Mesendoderm (in vitro differentiated cells): ENCODE results near the gene FAF1.

Source experiments
- DNase-seq: peaks from one replicate; pipeline ENCODE4 v3.0.0; 2013
- H2AK5ac ChIP-seq: 2 replicates; pipeline ENCODE4 v1.6.1; 2013; ENCODE audit warnings: low read length, inconsistent platforms
- H2BK120ac ChIP-seq: 2 replicates; pipeline ENCODE4 v1.6.1; 2013; ENCODE audit warnings: low read depth, mild to moderate bottlenecking, low read length, moderate library complexity, mixed read lengths
- H2BK15ac ChIP-seq: replicated peaks from 2 replicates; pipeline ENCODE4 v1.6.1; 2013; ENCODE audit warnings: low read depth, mild to moderate bottlenecking, moderate library complexity
- H2BK5ac ChIP-seq: 2 replicates; pipeline ENCODE4 v1.6.1; 2013; ENCODE audit warnings: low read length, inconsistent platforms
- H3K18ac ChIP-seq: 2 replicates; pipeline ENCODE4 v1.6.1; 2013; ENCODE audit warnings: mild to moderate bottlenecking, low read length, mixed read lengths
- H3K23ac ChIP-seq: one replicate; pipeline ENCODE4 v1.6.1; 2013; ENCODE audit warnings: low read length
- H3K27ac ChIP-seq: 2 replicates; pipeline ENCODE4 v1.5.1; 2013; ENCODE audit warnings: low read depth, mild to moderate bottlenecking, inconsistent platforms, low read length, moderate library complexity
- H3K27me3 ChIP-seq: 2 replicates; pipeline ENCODE4 v1.6.1; 2013; ENCODE audit warnings: low read length, control low read depth, mild to moderate bottlenecking, inconsistent platforms; ENCODE audit not compliant: insufficient read depth, poor library complexity
- H3K36me3 ChIP-seq: 2 replicates; pipeline ENCODE4 v1.6.1; 2013; ENCODE audit warnings: low read length, inconsistent platforms; ENCODE audit not compliant: control insufficient read depth, insufficient read depth
- H3K4ac ChIP-seq: one replicate; pipeline ENCODE4 v1.6.1; 2013; ENCODE audit warnings: low read depth, mild to moderate bottlenecking, low read length, moderate library complexity
- H3K4me1 ChIP-seq: 2 replicates; pipeline ENCODE4 v1.6.1; 2013; ENCODE audit warnings: low read depth, low read length, inconsistent platforms; ENCODE audit not compliant: control insufficient read depth
- H3K4me2 ChIP-seq: 2 replicates; pipeline ENCODE4 v1.6.1; 2013; ENCODE audit warnings: low read length
- H3K4me3 ChIP-seq: 2 replicates; pipeline ENCODE4 v1.5.1; 2013; ENCODE audit warnings: mild to moderate bottlenecking, low read length
- H3K56ac ChIP-seq: one replicate; pipeline ENCODE4 v1.6.1; 2013; ENCODE audit warnings: low read length
- H3K79me1 ChIP-seq: 2 replicates; pipeline ENCODE4 v1.6.1; 2013; ENCODE audit warnings: low read length, inconsistent platforms
- H3K79me2 ChIP-seq: 2 replicates; pipeline ENCODE4 v1.6.1; 2013; ENCODE audit warnings: mild to moderate bottlenecking, low read length; ENCODE audit not compliant: control insufficient read depth, insufficient read depth
- H3K9ac ChIP-seq: 2 replicates; pipeline ENCODE4 v1.6.1; 2013; ENCODE audit warnings: low read length, inconsistent platforms
- H4K5ac ChIP-seq: one replicate; pipeline ENCODE4 v1.6.1; 2013; ENCODE audit warnings: low read length
- H4K8ac ChIP-seq: one replicate; pipeline ENCODE4 v1.6.1; 2013; ENCODE audit warnings: low read depth, mild to moderate bottlenecking, control low read depth, low read length, moderate library complexity
- WGBS: extraction: QIAGEN DNeasy Blood & Tissue Kit; methylation state at CpG from one replicate; pipeline ENCODE4 v1.1.7; 2013; ENCODE audit warnings: low lambda C conversion rate, missing lambda C conversion rate; ENCODE audit not compliant: insufficient coverage; ENCODE audit errors: extremely low coverage; 5-methylcytosine and 5-hydroxymethylcytosine counted together

The FAF1 gene

DNA sequence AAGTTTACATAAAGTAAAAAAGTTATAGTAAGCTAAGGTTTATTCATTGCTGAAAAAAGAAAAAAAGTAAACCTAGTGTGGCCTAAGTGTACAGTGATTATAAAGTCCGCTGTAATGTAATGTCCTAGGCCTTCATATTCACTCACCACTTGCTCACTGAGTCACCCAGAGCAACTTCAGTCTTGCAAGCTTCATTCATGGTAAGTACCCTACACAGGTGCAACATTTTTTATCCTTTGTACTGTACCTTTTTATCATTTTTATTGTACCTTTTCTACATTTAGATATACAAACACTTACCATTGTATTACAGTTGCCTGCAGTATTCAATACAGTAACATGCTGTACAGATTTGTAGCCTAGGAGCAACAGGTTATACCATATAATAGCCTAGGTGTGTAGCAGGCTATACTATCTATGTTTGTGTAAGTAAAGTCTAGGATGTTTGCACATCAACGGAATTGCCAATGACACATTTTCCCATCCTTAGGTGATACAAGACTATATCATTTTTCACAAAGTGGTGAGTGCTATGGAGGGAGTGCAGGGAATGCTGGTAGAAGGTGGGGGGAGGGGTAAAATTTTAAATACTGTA is 478.8 kb downstream of the FAF1 start:
- Histone ChIP-seq H4K8ac (no peak overlapping the region), H2BK15ac (no peak overlapping the region), H3K27ac (no peak overlapping the region), H4K5ac (no peak overlapping the region), H3K9ac (no peak overlapping the region), H3K4me3 (no peak overlapping the region), H3K27me3 (no peaks in the 10 kb centered on the region), H3K23ac (no peak overlapping the region), H3K79me1 (no peaks in the 10 kb centered on the region), H2BK5ac (no peak overlapping the region), H2AK5ac (no peak overlapping the region), H3K79me2 (no peaks in the 10 kb centered on the region), H3K18ac (no peak overlapping the region), H3K36me3 (no peaks in the 10 kb centered on the region), H3K4me1 (no peaks in the 10 kb centered on the region), H3K56ac (no peak overlapping the region), H3K4me2 (no peak overlapping the region), H2BK120ac (no peak overlapping the region), H3K4ac (no peak overlapping the region)
- no peak for DNase-seq
- WGBS = no CpG with 5 or more reads among the region's 2 CpGs

- H3K4ac ChIP-seq = no peak overlapping the region
- H2BK15ac ChIP-seq = no peak overlapping the region
- H3K4me1 ChIP-seq = no peaks in the 10 kb centered on the region
- no peak overlapping the region for H2BK5ac ChIP-seq
- no CpG with 5 or more reads among the region's 1 CpG for WGBS
- H2AK5ac ChIP-seq = no peak overlapping the region
- DNase-seq = no peak
- H3K36me3 ChIP-seq = no peaks in the 10 kb centered on the region
- no peak overlapping the region for H2BK120ac ChIP-seq
- no peaks in the 10 kb centered on the region for H3K27me3 ChIP-seq
- no peak overlapping the region for H3K18ac ChIP-seq
- no peak overlapping the region for H3K56ac ChIP-seq
- no peak overlapping the region for H4K8ac ChIP-seq
- no peak overlapping the region for H3K4me3 ChIP-seq
- H3K79me2 ChIP-seq = no peaks in the 10 kb centered on the region
- no peak overlapping the region for H3K4me2 ChIP-seq
- no peak overlapping the region for H3K27ac ChIP-seq
- H3K9ac ChIP-seq = no peak overlapping the region
- H4K5ac ChIP-seq = no peak overlapping the region
- H3K23ac ChIP-seq = no peak overlapping the region
- no peaks in the 10 kb centered on the region for H3K79me1 ChIP-seq
Measured at GRCh38 chr1:50476800-50477199, 483.3 kb downstream of the FAF1 start.

DNA sequence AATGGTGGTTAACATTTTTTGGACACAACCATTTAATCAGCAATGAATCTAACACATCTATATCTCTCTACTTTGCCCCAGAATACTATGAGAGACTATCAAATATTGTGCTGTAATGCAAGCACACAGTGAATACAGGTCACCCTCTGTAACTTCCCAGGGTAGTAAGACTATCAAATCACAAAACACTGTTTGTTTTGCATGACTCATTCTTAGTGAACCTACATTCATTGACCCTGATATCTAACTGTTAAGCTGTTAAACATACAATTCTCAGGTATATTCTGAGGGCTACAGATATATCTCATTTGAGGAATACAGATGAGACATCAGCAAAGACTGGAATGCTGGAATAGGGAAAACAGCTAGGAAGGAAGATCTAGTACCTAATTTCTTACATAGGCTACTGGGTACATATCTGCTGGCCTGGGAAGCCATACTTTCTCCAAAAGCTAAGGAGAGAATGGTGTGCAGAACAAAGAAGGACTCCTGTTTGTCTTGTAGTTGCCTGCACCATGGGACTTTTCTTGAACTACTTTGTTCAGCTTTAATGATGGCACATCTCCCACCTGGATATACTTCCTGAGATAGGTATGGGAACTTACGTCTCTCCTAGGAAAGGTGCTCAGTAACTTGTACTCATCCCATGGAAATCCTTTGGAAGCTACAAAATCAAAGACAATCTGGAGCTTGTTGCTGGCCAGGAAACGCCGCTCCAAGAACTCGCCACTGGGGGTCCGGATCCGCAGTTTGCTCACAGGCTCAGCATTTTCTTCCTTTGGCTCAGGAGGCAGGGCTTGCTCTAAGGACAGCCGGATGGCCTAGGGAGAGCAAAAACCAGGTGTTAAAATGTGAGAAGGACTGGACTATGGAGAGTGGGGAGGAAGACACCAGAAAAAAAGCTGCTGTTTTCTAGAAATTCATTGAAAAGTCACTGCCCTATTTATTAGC is 484.9 kb downstream of the FAF1 start:
- no CpG with 5 or more reads among the region's 7 CpGs for WGBS
- Histone ChIP-seq H3K23ac (no peak overlapping the region), H3K56ac (no peak overlapping the region), H3K9ac (no peak overlapping the region), H3K4me2 (no peak overlapping the region), H3K36me3 (no peaks in the 10 kb centered on the region), H2BK5ac (no peak overlapping the region), H3K27me3 (no peaks in the 10 kb centered on the region), H3K4me3 (no peak overlapping the region), H2BK120ac (no peak overlapping the region), H4K5ac (no peak overlapping the region), H3K79me1 (no peaks in the 10 kb centered on the region), H2AK5ac (no peak overlapping the region), H3K4ac (no peak overlapping the region), H3K4me1 (no peaks in the 10 kb centered on the region), H3K27ac (no peak overlapping the region), H2BK15ac (no peak overlapping the region), H3K18ac (no peak overlapping the region), H4K8ac (no peak overlapping the region), H3K79me2 (no peaks in the 10 kb centered on the region)
- peak; percentile 79 for DNase-seq

- no peak overlapping the region for H2AK5ac ChIP-seq
- H3K9ac ChIP-seq = no peak overlapping the region
- H3K27me3 ChIP-seq = no peaks in the 10 kb centered on the region
- H3K27ac ChIP-seq = no peak overlapping the region
- H4K5ac ChIP-seq = no peak overlapping the region
- H3K4me3 ChIP-seq = no peak overlapping the region
- H2BK5ac ChIP-seq = no peak overlapping the region
- no peaks in the 10 kb centered on the region for H3K36me3 ChIP-seq
- H2BK120ac ChIP-seq = no peak overlapping the region
- H3K79me1 ChIP-seq = no peaks in the 10 kb centered on the region
- H2BK15ac ChIP-seq = no peak overlapping the region
- no peak overlapping the region for H3K4ac ChIP-seq
- H4K8ac ChIP-seq = no peak overlapping the region
- DNase-seq = no peak
- H3K56ac ChIP-seq = no peak overlapping the region
- H3K23ac ChIP-seq = peak overlapping the region; percentile 3
- no peak overlapping the region for H3K4me2 ChIP-seq
- no peaks in the 10 kb centered on the region for H3K4me1 ChIP-seq
- H3K18ac ChIP-seq = no peak overlapping the region
- no peaks in the 10 kb centered on the region for H3K79me2 ChIP-seq
Measured at GRCh38 chr1:50473513-50473912, 486.6 kb downstream of the FAF1 start.

- no peaks in the 10 kb centered on the region for H3K4me1 ChIP-seq
- no peak overlapping the region for H3K4me3 ChIP-seq
- 100% methylated on average over 1 of the region's 3 CpGs for WGBS
Measured at GRCh38 chr1:50471967-50472366, 488.1 kb downstream of the FAF1 start.

More at GRCh38 chr1:50471967-50472366, 488.1 kb downstream of the FAF1 start:
- Histone ChIP-seq H4K5ac (no peak overlapping the region), H3K23ac (no peak overlapping the region), H3K18ac (no peak overlapping the region), H4K8ac (no peak overlapping the region), H3K4me2 (no peak overlapping the region), H2AK5ac (no peak overlapping the region), H3K27me3 (no peaks in the 10 kb centered on the region), H3K79me1 (no peaks in the 10 kb centered on the region), H3K9ac (no peak overlapping the region), H3K27ac (no peak overlapping the region), H3K36me3 (no peaks in the 10 kb centered on the region), H3K4ac (no peak overlapping the region), H2BK15ac (no peak overlapping the region), H3K79me2 (no peaks in the 10 kb centered on the region), H2BK5ac (no peak overlapping the region), H3K56ac (no peak overlapping the region), H2BK120ac (no peak overlapping the region)
- peak; percentile 19 for DNase-seq
